Lower leg skin (tissue), 3 donors: ENCODE measurements around the gene NHERF2.

Experiments
- POLR2A ChIP-seq, 2 donors: fragments of 450-650 bp; IDR thresholded peaks; one replicate each; pipeline ENCODE4 v1.6.1; 2016 to 2017; ENCODE audit warnings: antibody characterized with exemption in 2 of 2, mild to moderate bottlenecking in 1 of 2, moderate library complexity in 1 of 2
- TF ChIP-seq, protein P1 (sequence below), 3 donors: fragments of 450-650 bp; IDR thresholded peaks; one replicate each; pipeline ENCODE4 v1.5.1; 2016; ENCODE audit warnings: antibody characterized with exemption in 3 of 3, mild to moderate bottlenecking in 3 of 3, moderate library complexity in 2 of 3

DNA sequence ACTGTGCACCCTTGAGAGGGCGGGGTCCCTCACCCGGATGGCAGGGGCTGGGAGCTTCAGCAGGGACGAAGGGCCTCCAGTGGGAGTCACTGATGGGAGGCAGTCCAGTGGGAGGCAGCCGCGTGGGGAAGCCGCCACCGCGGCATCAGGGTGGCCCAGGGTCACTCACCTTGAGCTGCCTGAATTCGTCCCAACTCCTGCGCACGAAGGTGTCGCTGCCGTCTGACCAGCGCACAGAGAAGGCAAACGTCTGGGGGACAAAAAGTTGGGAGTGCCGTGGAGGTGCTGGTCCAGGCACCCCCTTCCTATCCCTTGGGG is 46.0 kb upstream of the NHERF2 start:
- TF ChIP-seq, protein P1, sequence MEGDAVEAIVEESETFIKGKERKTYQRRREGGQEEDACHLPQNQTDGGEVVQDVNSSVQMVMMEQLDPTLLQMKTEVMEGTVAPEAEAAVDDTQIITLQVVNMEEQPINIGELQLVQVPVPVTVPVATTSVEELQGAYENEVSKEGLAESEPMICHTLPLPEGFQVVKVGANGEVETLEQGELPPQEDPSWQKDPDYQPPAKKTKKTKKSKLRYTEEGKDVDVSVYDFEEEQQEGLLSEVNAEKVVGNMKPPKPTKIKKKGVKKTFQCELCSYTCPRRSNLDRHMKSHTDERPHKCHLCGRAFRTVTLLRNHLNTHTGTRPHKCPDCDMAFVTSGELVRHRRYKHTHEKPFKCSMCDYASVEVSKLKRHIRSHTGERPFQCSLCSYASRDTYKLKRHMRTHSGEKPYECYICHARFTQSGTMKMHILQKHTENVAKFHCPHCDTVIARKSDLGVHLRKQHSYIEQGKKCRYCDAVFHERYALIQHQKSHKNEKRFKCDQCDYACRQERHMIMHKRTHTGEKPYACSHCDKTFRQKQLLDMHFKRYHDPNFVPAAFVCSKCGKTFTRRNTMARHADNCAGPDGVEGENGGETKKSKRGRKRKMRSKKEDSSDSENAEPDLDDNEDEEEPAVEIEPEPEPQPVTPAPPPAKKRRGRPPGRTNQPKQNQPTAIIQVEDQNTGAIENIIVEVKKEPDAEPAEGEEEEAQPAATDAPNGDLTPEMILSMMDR (IDR thresholded peaks at IDR 0.05): no peak
- TF ChIP-seq POLR2A (IDR thresholded peaks at IDR 0.05): no peak
